ENCODE measurements around the gene CRY2. TPM values are rescaled to one million over a fixed set of nuclear protein-coding genes. Genes with fewer than 3 reads are reported as not detected.
"Not testable (repeated sequence)": the region's sequence is repeated elsewhere in the genome, so short reads cannot be mapped to it uniquely, and the experiment has no call there.

CRY2 gene
- total RNA-seq, 2 experiments from 2014 or later = 14.3 to 14.7 TPM

- ChIA-PET CTCF (no interaction called here), POLR2A (no interaction called here)
Observed at GRCh38 chr11:45810431-45811108, 36.7 kb upstream of the CRY2 start.

DNA sequence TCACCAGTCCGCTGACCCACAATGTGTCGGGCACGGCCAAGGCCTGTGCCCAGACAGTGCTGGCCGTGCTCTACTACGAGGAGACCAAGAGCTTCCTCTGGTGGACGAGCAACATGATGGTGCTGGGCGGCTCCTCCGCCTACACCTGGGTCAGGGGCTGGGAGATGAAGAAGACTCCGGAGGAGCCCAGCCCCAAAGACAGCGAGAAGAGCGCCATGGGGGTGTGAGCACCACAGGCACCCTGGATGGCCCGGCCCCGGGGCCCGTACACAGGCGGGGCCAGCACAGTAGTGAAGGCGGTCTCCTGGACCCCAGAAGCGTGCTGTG lies 36.2 kb upstream of the CRY2 start:
- CTCF ChIA-PET = no interaction called here
- POLR2A ChIA-PET = no interaction called here

GRCh38 chr11:45811571-45812290 lies 35.5 kb upstream of the CRY2 start:
- ChIA-PET CTCF (interaction anchor here (1.0 kb wide), 1 partner anchor 31 kb away, joined by 3 read pairs; no protein-coding TSS in a partner anchor), POLR2A (no interaction called here)

GRCh38 chr11:45812581-45813548 lies 34.4 kb upstream of the CRY2 start:
- ChIA-PET POLR2A (no interaction called here), CTCF (interaction anchor here (1.0 kb wide), 1 partner anchor 30 kb away, joined by 3 read pairs; no protein-coding TSS in a partner anchor)

GRCh38 chr11:45815747-45816146 lies 31.5 kb upstream of the CRY2 start:
- CTCF ChIA-PET = no interaction called here
- POLR2A ChIA-PET = no interaction called here

DNA sequence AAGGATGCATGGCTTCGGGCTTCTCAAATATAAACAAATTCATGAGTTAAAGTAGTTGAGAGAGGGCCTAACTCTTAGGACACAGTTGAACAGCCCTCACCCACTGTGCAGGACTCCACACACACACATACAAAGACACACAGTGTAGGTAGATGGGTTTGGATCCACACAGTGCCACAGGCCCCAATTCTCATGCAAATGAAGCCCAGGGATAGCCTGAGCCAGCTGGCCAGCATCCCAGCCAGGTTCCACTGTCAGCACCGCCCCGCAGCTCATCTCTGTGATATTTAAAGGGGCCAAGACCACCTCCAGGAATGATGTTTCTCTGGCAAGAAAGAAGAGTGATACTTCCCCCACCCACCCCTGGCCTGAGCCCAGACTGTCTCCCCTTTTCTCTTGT lies 30.7 kb upstream of the CRY2 start:
- ChIA-PET CTCF (interaction anchor here (0.6 kb wide), 1 partner anchor 35 kb away, joined by 3 read pairs; no protein-coding TSS in a partner anchor), POLR2A (no interaction called here)

DNA sequence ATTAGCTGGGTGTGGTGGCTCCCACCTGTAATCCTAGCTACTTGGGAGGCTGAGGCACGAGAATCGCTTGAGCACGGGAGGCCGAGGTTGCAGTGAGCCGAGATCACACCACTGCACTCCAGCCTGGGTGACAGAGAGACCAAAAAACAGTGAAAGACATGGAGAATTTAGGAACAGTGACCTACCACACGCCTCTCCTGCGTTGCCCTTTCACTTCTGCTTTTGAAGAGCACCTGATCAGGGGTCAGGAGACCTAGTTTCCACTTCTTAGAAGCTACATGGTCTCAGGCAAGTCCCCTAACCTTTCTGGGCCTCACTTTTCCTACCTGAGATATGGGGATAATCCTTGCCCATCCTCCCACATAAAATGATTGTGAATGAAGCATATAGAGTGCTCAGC lies 30.1 kb upstream of the CRY2 start:
- POLR2A ChIA-PET = no interaction called here
- CTCF ChIA-PET = interaction anchor here (0.6 kb wide), 1 partner anchor 1334 kb away, joined by 3 read pairs; no protein-coding TSS in a partner anchor

GRCh38 chr11:45818961-45819605 lies 28.2 kb upstream of the CRY2 start:
- ChIA-PET POLR2A (no interaction called here), CTCF (no interaction called here)

- ChIA-PET CTCF (no interaction called here), POLR2A (no interaction called here)
Observed at GRCh38 chr11:45820211-45820857, 26.9 kb upstream of the CRY2 start.

GRCh38 chr11:45826492-45826891 lies 20.8 kb upstream of the CRY2 start:
- CTCF ChIA-PET = interaction anchor here (0.6 kb wide), 1 partner anchor 1377 kb away, joined by 3 read pairs; no protein-coding TSS in a partner anchor

DNA sequence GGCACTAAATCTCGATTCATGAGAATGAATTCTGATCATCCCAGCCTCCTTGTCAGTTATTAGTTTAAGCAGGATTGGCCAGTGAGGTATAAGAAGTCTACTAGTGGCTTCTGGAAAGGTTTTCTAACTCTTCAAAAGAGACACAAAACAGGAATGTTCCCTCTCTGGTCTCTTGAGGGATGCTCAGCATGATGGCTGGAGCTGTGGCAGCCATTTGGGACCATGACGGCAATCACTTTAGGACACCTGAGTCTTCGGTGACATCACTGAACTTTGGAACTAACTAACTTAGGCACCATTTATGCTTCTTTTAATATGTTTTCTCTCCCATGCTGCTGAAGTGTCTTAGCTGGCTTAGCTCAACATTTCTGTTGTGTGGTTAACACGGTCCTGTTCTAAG lies 20.2 kb upstream of the CRY2 start:
- ChIA-PET POLR2A (no interaction called here), CTCF (no interaction called here)

More at GRCh38 chr11:45826492-45826891, 20.8 kb upstream of the CRY2 start:
- POLR2A ChIA-PET = not testable (repeated sequence)

GRCh38 chr11:45828996-45829395 lies 18.3 kb upstream of the CRY2 start:
- ChIA-PET CTCF (no interaction called here), POLR2A (no interaction called here)

DNA sequence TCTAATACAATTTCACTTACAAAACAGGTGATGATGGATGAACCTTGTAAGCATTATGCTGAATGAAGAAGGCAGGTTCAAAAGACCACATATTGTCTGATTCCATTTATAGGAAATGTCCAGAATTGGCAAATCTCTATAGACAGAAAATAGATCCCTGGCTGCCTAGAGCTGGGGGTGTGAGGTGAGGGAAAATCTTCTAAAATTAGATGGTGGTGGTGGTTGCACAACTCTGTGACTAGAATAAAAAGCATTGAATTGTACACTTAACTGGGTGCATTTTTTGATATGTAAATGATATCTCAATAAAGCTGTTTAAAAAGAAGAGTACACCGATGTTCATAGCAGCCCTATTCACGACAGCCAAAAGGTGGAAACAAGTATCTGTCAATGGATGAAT lies 16.7 kb upstream of the CRY2 start:
- ChIA-PET POLR2A (no interaction called here), CTCF (interaction anchor here (0.6 kb wide), 1 partner anchor 49 kb away, joined by 3 read pairs; no protein-coding TSS in a partner anchor)

DNA sequence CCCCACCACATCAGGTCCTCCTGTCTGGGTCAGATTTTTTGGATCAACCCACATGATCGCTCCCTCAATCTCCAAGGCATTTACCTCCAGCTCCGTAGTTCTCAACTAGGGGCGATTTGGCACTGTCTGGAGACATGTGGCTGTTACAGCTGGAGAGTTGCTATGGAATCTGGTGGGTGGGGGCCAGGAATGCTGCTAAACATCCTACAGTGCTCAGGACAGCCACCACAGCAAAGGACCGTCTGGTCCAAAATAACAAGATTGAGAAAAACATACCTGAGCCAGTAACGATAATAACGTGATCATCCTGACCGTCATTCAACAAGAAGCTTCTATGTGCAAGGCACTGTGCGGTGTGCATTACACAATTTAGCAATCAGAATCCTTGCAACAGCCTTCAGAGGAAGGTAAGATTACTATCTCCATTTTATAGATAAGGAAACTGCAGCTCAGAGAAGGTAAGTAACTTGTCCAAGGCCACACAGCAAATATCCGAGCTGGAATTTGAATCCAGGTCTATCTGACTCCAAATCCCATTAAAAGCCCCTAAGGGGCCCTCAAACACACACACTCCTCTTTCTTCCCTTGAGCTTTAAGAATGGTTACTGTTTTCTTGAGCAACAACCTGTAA lies 14.3 kb upstream of the CRY2 start:
- ChIA-PET CTCF (no interaction called here), POLR2A (no interaction called here)

- CTCF ChIA-PET = no interaction called here
- POLR2A ChIA-PET = no interaction called here
Observed at GRCh38 chr11:45833761-45834160, 13.5 kb upstream of the CRY2 start.

GRCh38 chr11:45834298-45834756 lies 12.9 kb upstream of the CRY2 start:
- POLR2A ChIA-PET = no interaction called here
- CTCF ChIA-PET = interaction anchor here (1.3 kb wide), 1 partner anchor 12 kb away, joined by 4 read pairs; no protein-coding TSS in a partner anchor

DNA sequence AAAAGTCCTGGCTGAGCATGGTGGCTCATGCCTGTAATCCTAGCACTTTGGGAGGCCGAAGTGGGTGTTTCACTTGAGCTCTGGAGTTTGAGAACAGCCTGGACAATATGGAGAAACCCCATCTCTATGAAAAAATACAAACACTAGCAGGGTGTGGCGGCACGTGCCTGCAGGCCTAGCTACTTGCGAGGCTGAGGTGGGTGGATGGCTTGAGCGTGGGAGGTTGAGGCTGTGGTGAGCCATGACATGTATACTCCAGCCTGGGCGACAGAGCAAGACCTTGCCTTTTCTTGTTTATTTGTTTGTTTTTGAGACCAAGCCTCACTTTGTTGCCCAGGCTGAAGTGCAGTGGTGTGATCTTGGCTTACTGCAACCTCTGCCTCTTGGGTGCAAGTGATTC lies 8.1 kb upstream of the CRY2 start:
- ChIA-PET POLR2A (no interaction called here), CTCF (no interaction called here)

GRCh38 chr11:45840251-45840650 lies 7.0 kb upstream of the CRY2 start:
- POLR2A ChIA-PET, CTCF ChIA-PET: not testable (repeated sequence)
